ENCODE data around the gene TRPV6.

The TRPV6 gene

DNA sequence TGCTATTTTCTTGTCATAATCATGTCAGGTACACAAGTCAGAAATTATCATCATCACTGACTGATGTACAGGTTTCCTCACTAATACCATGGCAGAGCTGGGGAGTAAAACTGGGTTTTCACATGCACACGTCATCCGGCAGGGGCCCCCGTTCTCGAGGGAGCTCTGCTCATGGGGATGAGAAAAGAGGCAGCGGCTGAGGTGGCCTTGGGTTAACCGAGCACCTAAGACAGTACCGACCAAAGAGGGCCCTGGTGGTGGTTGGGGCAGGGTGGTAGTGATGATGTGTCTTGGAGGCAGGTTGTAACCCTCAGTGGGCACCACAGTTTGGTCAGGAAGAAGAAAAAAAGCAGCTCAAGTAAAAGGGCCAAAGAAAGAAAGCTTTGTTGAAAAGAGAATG, 12.1 kb upstream of the TRPV6 start:
- H3K4me3 ChIP-seq (IDR thresholded peaks at IDR 0.05; ENCODE audit: insufficient read depth, low read depth, low read length) = no peak overlapping the region
- H3K9ac ChIP-seq = no peak overlapping the region
- no peak overlapping the region for H3K4me2 ChIP-seq
- H3K36me3 ChIP-seq (ENCODE audit: insufficient read depth) = no peaks in the 10 kb centered on the region
- H3K27me3 ChIP-seq (ENCODE audit: insufficient read depth, low read depth) = no peaks in the 10 kb centered on the region
- TF ChIP-seq, protein P1, sequence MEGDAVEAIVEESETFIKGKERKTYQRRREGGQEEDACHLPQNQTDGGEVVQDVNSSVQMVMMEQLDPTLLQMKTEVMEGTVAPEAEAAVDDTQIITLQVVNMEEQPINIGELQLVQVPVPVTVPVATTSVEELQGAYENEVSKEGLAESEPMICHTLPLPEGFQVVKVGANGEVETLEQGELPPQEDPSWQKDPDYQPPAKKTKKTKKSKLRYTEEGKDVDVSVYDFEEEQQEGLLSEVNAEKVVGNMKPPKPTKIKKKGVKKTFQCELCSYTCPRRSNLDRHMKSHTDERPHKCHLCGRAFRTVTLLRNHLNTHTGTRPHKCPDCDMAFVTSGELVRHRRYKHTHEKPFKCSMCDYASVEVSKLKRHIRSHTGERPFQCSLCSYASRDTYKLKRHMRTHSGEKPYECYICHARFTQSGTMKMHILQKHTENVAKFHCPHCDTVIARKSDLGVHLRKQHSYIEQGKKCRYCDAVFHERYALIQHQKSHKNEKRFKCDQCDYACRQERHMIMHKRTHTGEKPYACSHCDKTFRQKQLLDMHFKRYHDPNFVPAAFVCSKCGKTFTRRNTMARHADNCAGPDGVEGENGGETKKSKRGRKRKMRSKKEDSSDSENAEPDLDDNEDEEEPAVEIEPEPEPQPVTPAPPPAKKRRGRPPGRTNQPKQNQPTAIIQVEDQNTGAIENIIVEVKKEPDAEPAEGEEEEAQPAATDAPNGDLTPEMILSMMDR (conservative IDR thresholded peaks at IDR 0.05; ENCODE audit: low read depth, low read length) = no peak
- no peaks in the 10 kb centered on the region for H4K20me1 ChIP-seq (ENCODE audit: insufficient read depth)
- no peak overlapping the region for H3K27ac ChIP-seq
- H3K4me1 ChIP-seq (ENCODE audit: low read depth, poor library complexity, severe bottlenecking) = no peaks in the 10 kb centered on the region
- H2AFZ ChIP-seq (ENCODE audit: low read depth) = no peak overlapping the region
- H3K79me2 ChIP-seq (ENCODE audit: insufficient read depth, low read depth) = no peaks in the 10 kb centered on the region

DNA sequence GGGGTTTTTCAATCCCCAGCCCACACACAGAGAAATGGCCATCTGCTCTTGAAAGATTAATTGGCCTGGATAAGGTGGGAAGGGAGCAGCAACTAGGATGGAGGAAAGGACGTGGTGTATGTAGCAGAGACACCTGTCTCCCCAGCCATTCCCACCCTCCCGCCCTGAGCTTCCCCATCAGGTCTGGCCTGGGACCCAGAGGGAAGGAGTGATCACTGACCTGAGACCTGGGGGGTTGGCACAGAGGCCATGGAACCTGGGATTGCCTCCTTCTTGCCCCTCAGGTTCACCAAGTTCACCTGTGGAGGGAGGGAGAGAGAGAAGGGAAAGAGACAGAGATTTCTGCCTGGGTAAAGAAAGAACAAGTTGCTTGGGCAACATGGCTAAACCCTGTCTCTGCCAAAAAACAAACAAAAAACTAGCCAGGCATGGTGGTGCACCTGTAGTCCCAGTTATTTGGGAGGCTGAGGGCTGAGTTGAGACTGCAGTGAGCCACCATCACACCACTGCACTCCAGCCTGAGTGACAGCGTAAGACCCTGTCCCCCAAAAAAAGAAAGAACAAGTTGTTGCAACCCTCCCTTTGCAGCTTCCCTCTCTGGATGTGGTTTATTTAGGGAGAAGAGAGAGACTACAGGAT, 11.3 kb upstream of the TRPV6 start:
- H3K4me3 ChIP-seq (IDR thresholded peaks at IDR 0.05; ENCODE audit: insufficient read depth, low read depth, low read length) = no peak overlapping the region
- H2AFZ ChIP-seq (ENCODE audit: low read depth) = no peak overlapping the region
- H3K27me3 ChIP-seq (ENCODE audit: insufficient read depth, low read depth) = no peaks in the 10 kb centered on the region
- no peaks in the 10 kb centered on the region for H3K36me3 ChIP-seq (ENCODE audit: insufficient read depth)
- no peaks in the 10 kb centered on the region for H4K20me1 ChIP-seq (ENCODE audit: insufficient read depth)
- no peak overlapping the region for H3K9ac ChIP-seq
- H3K27ac ChIP-seq = no peak overlapping the region
- no peaks in the 10 kb centered on the region for H3K4me1 ChIP-seq (ENCODE audit: low read depth, poor library complexity, severe bottlenecking)
- TF ChIP-seq, protein P1 (conservative IDR thresholded peaks at IDR 0.05; ENCODE audit: low read depth, low read length) = no peak
- H3K79me2 ChIP-seq (ENCODE audit: insufficient read depth, low read depth) = no peaks in the 10 kb centered on the region
- H3K4me2 ChIP-seq = no peak overlapping the region

DNA sequence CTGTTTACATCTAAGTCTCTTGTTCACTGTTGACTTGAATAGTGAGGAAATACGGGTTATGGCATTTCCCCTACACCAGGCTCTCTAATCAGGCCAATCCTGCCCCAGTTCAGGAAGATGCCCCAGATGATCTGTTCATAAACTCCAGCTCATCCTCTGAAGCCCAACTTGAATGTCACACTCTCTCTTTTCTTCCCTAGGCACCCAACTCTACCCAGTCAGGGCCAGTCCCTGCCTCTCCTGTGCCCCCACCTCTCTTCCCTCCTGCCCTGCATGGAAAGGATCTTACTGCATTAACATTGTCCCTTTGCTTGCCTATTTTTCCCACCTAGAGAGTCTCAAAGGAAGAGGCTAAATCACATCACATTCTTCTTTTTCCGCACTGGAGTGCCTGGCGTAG, 10.6 kb upstream of the TRPV6 start:
- H3K4me3 ChIP-seq (IDR thresholded peaks at IDR 0.05; ENCODE audit: insufficient read depth, low read depth, low read length) = no peak overlapping the region
- TF ChIP-seq, protein P1 (conservative IDR thresholded peaks at IDR 0.05; ENCODE audit: low read depth, low read length) = no peak
- H3K4me2 ChIP-seq = no peak overlapping the region
- no peaks in the 10 kb centered on the region for H4K20me1 ChIP-seq (ENCODE audit: insufficient read depth)
- H3K27me3 ChIP-seq (ENCODE audit: insufficient read depth, low read depth) = no peaks in the 10 kb centered on the region
- no peaks in the 10 kb centered on the region for H3K36me3 ChIP-seq (ENCODE audit: insufficient read depth)
- H3K79me2 ChIP-seq (ENCODE audit: insufficient read depth, low read depth) = no peaks in the 10 kb centered on the region
- H3K9ac ChIP-seq = no peak overlapping the region
- H3K27ac ChIP-seq = no peak overlapping the region
- no peak overlapping the region for H2AFZ ChIP-seq (ENCODE audit: low read depth)
- no peaks in the 10 kb centered on the region for H3K4me1 ChIP-seq (ENCODE audit: low read depth, poor library complexity, severe bottlenecking)

DNA sequence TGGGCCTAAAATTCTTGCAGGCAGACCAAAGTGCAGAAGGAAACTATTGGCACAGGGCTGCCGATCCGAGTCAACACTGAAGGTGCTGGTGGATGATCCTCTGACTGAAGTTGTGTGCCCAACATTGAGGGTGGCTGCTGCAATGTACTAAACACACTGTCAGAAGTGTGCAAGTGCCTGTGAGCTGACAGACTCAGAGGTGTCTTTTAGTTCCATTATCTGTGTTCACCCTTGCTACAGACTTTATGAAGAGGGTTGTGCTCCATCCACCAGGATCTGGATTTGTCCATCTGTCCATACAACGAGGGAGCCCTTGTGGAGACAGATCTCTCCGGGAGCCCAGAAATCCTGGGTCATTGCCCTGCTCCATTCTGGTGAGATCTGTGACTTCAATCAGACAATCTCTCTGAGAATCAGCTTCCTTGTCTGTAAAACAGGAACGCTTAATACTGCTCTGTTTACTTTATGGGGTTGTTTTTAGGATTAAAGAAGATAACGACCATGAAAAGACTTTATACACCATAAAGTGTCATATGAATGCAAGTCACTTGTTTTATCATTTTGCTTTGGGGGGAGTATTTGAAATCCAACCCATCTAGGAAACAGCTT, 9.5 kb upstream of the TRPV6 start:
- no peak overlapping the region for H3K9ac ChIP-seq
- TF ChIP-seq, protein P1 (conservative IDR thresholded peaks at IDR 0.05; ENCODE audit: low read depth, low read length) = no peak
- no peak overlapping the region for H3K27ac ChIP-seq
- H4K20me1 ChIP-seq (ENCODE audit: insufficient read depth) = no peaks in the 10 kb centered on the region
- H2AFZ ChIP-seq (ENCODE audit: low read depth) = no peak overlapping the region
- H3K4me3 ChIP-seq (IDR thresholded peaks at IDR 0.05; ENCODE audit: insufficient read depth, low read depth, low read length) = no peak overlapping the region
- no peak overlapping the region for H3K4me2 ChIP-seq
- H3K36me3 ChIP-seq (ENCODE audit: insufficient read depth) = no peaks in the 10 kb centered on the region
- H3K27me3 ChIP-seq (ENCODE audit: insufficient read depth, low read depth) = no peaks in the 10 kb centered on the region
- H3K79me2 ChIP-seq (ENCODE audit: insufficient read depth, low read depth) = no peaks in the 10 kb centered on the region
- no peaks in the 10 kb centered on the region for H3K4me1 ChIP-seq (ENCODE audit: low read depth, poor library complexity, severe bottlenecking)

All from KMS-11 (cell line).